K562 (cell line): Measurements from ENCODE around the gene ADAD1. TPM values are rescaled to one million over a fixed set of nuclear protein-coding genes. Genes with fewer than 3 reads are reported as not detected.

ENCODE experiments used
- polyA plus RNA-seq, 8 experiments: library from polyadenylated mRNA; depleted of rRNA in 4 of 8; stranded (reverse) in 5 of 8; unstranded in 3 of 8; fragments of >200 nt; fragmentation: Nextera tagmentation in 2 of 8; fragmentation: Illumina TruSeq in 1 of 8; extraction: Ambion mirVana in 2 of 8; extraction: Trizol in 1 of 8; gene quantifications; 2 replicates each; pipeline versions ENCODE4 v1.2.1 to v1.2.3, GENCODE V29; 2011 to 2014; ENCODE audit warnings: inconsistent platforms in 1 of 8, missing spikeins in 1 of 8
- total RNA-seq, 7 experiments: library from RNA; depleted of rRNA in 6 of 7; stranded (reverse); fragments of >200 nt in 6 of 7; fragmentation: Illumina TruSeq in 2 of 7; extraction: Trizol in 2 of 7; gene quantifications; 2 replicates each; pipeline versions ENCODE4 v1.2.1 to v1.2.3, GENCODE V29; 2011 to 2021; ENCODE audit warnings: low replicate concordance in 1 of 7

Gene ADAD1
- total and polyA plus RNA-seq, 9 of the 15 experiments (the other 6 are each of a cell fraction or from before 2014, with no cell fraction given) = not detected

Other genes starting within 250 kb of the ADAD1 start
- gene BLTP1, start 226.7 kb upstream of the ADAD1 start, total RNA-seq (2014; rRNA removed) = 11.1 and 12.2 TPM in 2 replicates
- 21.8 and 26.3 TPM in 2 replicates for gene BLTP1, start 226.7 kb upstream of the ADAD1 start, total RNA-seq (2014; rRNA removed; fragmentation: Illumina TruSeq; extraction: Trizol)
- gene BLTP1, start 226.7 kb upstream of the ADAD1 start, total RNA-seq (2015; rRNA removed; fragmentation: Illumina TruSeq; extraction: Trizol) = 25.1 and 25.9 TPM in 2 replicates
- 13.1 and 16.3 TPM in 2 replicates for gene BLTP1, start 226.7 kb upstream of the ADAD1 start, total RNA-seq (2021)
- 26.0 and 29.1 TPM in 2 replicates for gene BLTP1, start 226.7 kb upstream of the ADAD1 start, polyA plus RNA-seq (2011; rRNA removed)
- gene BLTP1, start 226.7 kb upstream of the ADAD1 start, polyA plus RNA-seq (2014; fragmentation: Illumina TruSeq; extraction: Trizol) = 12.0 and 14.1 TPM in 2 replicates
- 1 to 10 TPM; 2.8 to 4.5 TPM for gene BLTP1, start 226.7 kb upstream of the ADAD1 start, polyA plus RNA-seq (2014; fragmentation: Nextera tagmentation; extraction: Ambion mirVana)
- gene BLTP1, start 226.7 kb upstream of the ADAD1 start, polyA plus RNA-seq (2014; rRNA removed) = 10.0 and 14.3 TPM in 2 replicates
- gene IL2, start 77.7 kb downstream of the ADAD1 start, total RNA-seq (2014; rRNA removed) = not detected in 2 replicates
- gene IL2, start 77.7 kb downstream of the ADAD1 start, total RNA-seq (2014; rRNA removed; fragmentation: Illumina TruSeq; extraction: Trizol) = not detected in 2 replicates
- not detected in 2 replicates for gene IL2, start 77.7 kb downstream of the ADAD1 start, total RNA-seq (2015; rRNA removed; fragmentation: Illumina TruSeq; extraction: Trizol)
- 0.89 and 1.6 TPM in 2 replicates for gene IL2, start 77.7 kb downstream of the ADAD1 start, total RNA-seq (2021)
- gene IL2, start 77.7 kb downstream of the ADAD1 start, polyA plus RNA-seq (2011; rRNA removed) = not detected in 2 replicates
- not detected in 2 replicates for gene IL2, start 77.7 kb downstream of the ADAD1 start, polyA plus RNA-seq (2014; fragmentation: Illumina TruSeq; extraction: Trizol)
- under 1 TPM in 1 of 2 experiments, not detected in 1; 0.11 TPM for gene IL2, start 77.7 kb downstream of the ADAD1 start, polyA plus RNA-seq (2014; fragmentation: Nextera tagmentation; extraction: Ambion mirVana)
- gene IL2, start 77.7 kb downstream of the ADAD1 start, polyA plus RNA-seq (2014; rRNA removed) = not detected in 2 replicates
- not detected in 2 replicates for gene IL21, start 242.1 kb downstream of the ADAD1 start, total RNA-seq (2014; rRNA removed)
- gene IL21, start 242.1 kb downstream of the ADAD1 start, total RNA-seq (2014; rRNA removed; fragmentation: Illumina TruSeq; extraction: Trizol) = 0.06 TPM in 1 of 2 replicates, not detected in the other
- not detected in 2 replicates for gene IL21, start 242.1 kb downstream of the ADAD1 start, total RNA-seq (2015; rRNA removed; fragmentation: Illumina TruSeq; extraction: Trizol)
- gene IL21, start 242.1 kb downstream of the ADAD1 start, total RNA-seq (2021) = 0.18 TPM in 1 of 2 replicates, not detected in the other
- 0.03 TPM in 1 of 2 replicates, not detected in the other for gene IL21, start 242.1 kb downstream of the ADAD1 start, polyA plus RNA-seq (2011; rRNA removed)
- not detected in 2 replicates for gene IL21, start 242.1 kb downstream of the ADAD1 start, polyA plus RNA-seq (2014; fragmentation: Illumina TruSeq; extraction: Trizol)
- gene IL21, start 242.1 kb downstream of the ADAD1 start, polyA plus RNA-seq (2014; fragmentation: Nextera tagmentation; extraction: Ambion mirVana) = not detected
- gene IL21, start 242.1 kb downstream of the ADAD1 start, polyA plus RNA-seq (2014; rRNA removed) = not detected in 2 replicates